Lung microvascular endothelial cell (primary cell): ENCODE measurements around the gene TAF10. TPM values are rescaled to one million over a fixed set of nuclear protein-coding genes. Genes with fewer than 3 reads are reported as not detected.

ENCODE experiments used
- total RNA-seq: library from RNA; depleted of rRNA; stranded (reverse); fragments of >200 nt; gene quantifications from 2 replicates; pipeline ENCODE4 v1.2.1, GENCODE V29; 2014

Gene TAF10
- total RNA-seq, 1 donor from 2014 or later = 34.1 TPM

Other genes starting within 250 kb of the TAF10 start
- 14.6 and 20.0 TPM in 2 replicates for gene SMPD1, start 221.7 kb downstream of the TAF10 start, total RNA-seq
- gene APBB1, start 193.1 kb downstream of the TAF10 start, total RNA-seq = 26.6 and 29.2 TPM in 2 replicates
- gene HPX, start 171.2 kb downstream of the TAF10 start, total RNA-seq = 0.22 TPM in 1 of 2 replicates, not detected in the other
- gene TRIM3, start 138.3 kb downstream of the TAF10 start, total RNA-seq = 15.3 and 21.6 TPM in 2 replicates
- 27.6 and 27.7 TPM in 2 replicates for gene ARFIP2, start 130.9 kb downstream of the TAF10 start, total RNA-seq
- 16.3 and 28.6 TPM in 2 replicates for gene TIMM10B, start 130.7 kb downstream of the TAF10 start, total RNA-seq
- 0.65 and 1.6 TPM in 2 replicates for gene DNHD1, start 114.9 kb downstream of the TAF10 start, total RNA-seq
- gene RRP8, start 8.6 kb downstream of the TAF10 start, total RNA-seq = 6.1 and 10.3 TPM in 2 replicates
- 95.9 and 109 TPM in 2 replicates for gene ILK, start 8.4 kb downstream of the TAF10 start, total RNA-seq
- 61.2 and 69.2 TPM in 2 replicates for gene TPP1, start 7.2 kb upstream of the TAF10 start, total RNA-seq
- 28.3 and 46.2 TPM in 2 replicates for gene DCHS1, start 43.6 kb upstream of the TAF10 start, total RNA-seq
- 44.7 and 47.4 TPM in 2 replicates for gene MRPL17, start 71.1 kb upstream of the TAF10 start, total RNA-seq
- gene OR2AG2, start 159.8 kb upstream of the TAF10 start, total RNA-seq = under 0.01 and 0.20 TPM in 2 replicates
- not detected in 2 replicates for gene OR2AG1, start 170.8 kb upstream of the TAF10 start, total RNA-seq
- gene OR6A2, start 187.5 kb upstream of the TAF10 start, total RNA-seq = under 0.01 TPM in 2 replicates
- gene OR10A5, start 233.5 kb upstream of the TAF10 start, total RNA-seq = not detected in 2 replicates